Common myeloid progenitor, CD34-positive (primary cell): ENCODE results near the gene CACNB1.
"Not testable (repeated sequence)": the region's sequence is repeated elsewhere in the genome, so short reads cannot be mapped to it uniquely, and the experiment has no call there.

ENCODE experiments used
- CTCF ChIA-PET: fragments of 350-600 bp; sonication (Branson Sonifier 250); formaldehyde crosslinking; loops from one replicate; lab custom pipeline; 2021; ENCODE audit warnings: antibody characterized with exemption; lab: Charles Lee
- POLR2A ChIA-PET: fragments of 350-600 bp; sonication (Branson Sonifier 250); formaldehyde crosslinking; loops from one replicate; lab custom pipeline; 2021; ENCODE audit warnings: antibody characterized with exemption; lab: Charles Lee
- DNase-seq, 3 donors: peaks; one replicate each; pipeline versions ENCODE4 v3.0.0 to v3.0.0-alpha.2; 2013
- H3K27ac ChIP-seq, 2 experiments: 1 replicate in 1 of 2; 2 replicates in 1 of 2; pipeline ENCODE4 v1.7.0; 2013; ENCODE audit warnings: inconsistent platforms in 2 of 2, low read length in 2 of 2, mild to moderate bottlenecking in 2 of 2, low read depth in 1 of 2, moderate library complexity in 1 of 2; ENCODE audit not compliant: severe bottlenecking in 2 of 2, insufficient read depth in 1 of 2, poor library complexity in 1 of 2
- H3K27me3 ChIP-seq, 5 experiments: replicated peaks in 2 of 5; 1 replicate in 3 of 5; 2 replicates in 2 of 5; pipeline versions ENCODE4 v1.6.1 to v1.7.0; 2013; ENCODE audit warnings: low read length in 4 of 5, mild to moderate bottlenecking in 2 of 5, moderate library complexity in 2 of 5, inconsistent platforms in 1 of 5; ENCODE audit not compliant: insufficient read depth in 5 of 5, control insufficient read depth in 4 of 5
- H3K36me3 ChIP-seq, 4 experiments: 1 replicate in 2 of 4; 2 replicates in 2 of 4; pipeline versions ENCODE4 v1.6.1 to v1.7.0; 2013; ENCODE audit warnings: low read length in 3 of 4, control low read depth in 1 of 4, mild to moderate bottlenecking in 1 of 4; ENCODE audit not compliant: control insufficient read depth in 4 of 4, insufficient read depth in 4 of 4
- H3K4me1 ChIP-seq, 4 experiments: 1 replicate in 3 of 4; 2 replicates in 1 of 4; pipeline versions ENCODE4 v1.6.1 to v1.7.1; 2013; ENCODE audit warnings: low read length in 3 of 4, mild to moderate bottlenecking in 3 of 4, control low read depth in 1 of 4, inconsistent platforms in 1 of 4, moderate library complexity in 1 of 4; ENCODE audit not compliant: control insufficient read depth in 4 of 4, insufficient read depth in 4 of 4; ENCODE audit errors: control extremely low read depth in 1 of 4
- H3K4me3 ChIP-seq, 7 experiments: 1 replicate in 4 of 7; 2 replicates in 3 of 7; pipeline versions ENCODE4 v1.5.1 to v1.7.0; 2013; ENCODE audit warnings: mild to moderate bottlenecking in 7 of 7, low read length in 6 of 7, moderate library complexity in 6 of 7, inconsistent platforms in 2 of 7, low read depth in 2 of 7, control low read depth in 1 of 7; ENCODE audit not compliant: insufficient read depth in 4 of 7, control insufficient read depth in 1 of 7; ENCODE audit errors: extremely low read depth in 1 of 7
- H3K9me3 ChIP-seq, 5 experiments: 1 replicate in 4 of 5; 2 replicates in 1 of 5; pipeline versions ENCODE4 v1.6.1 to v1.7.1; 2013; ENCODE audit warnings: low read length in 4 of 5, mild to moderate bottlenecking in 2 of 5, inconsistent platforms in 1 of 5, low read depth in 1 of 5, moderate library complexity in 1 of 5; ENCODE audit not compliant: control insufficient read depth in 4 of 5, insufficient read depth in 2 of 5; ENCODE audit errors: control extremely low read depth in 1 of 5
- WGBS: methylation state at CpG from one replicate; pipeline ENCODE4 v1.1.5; 2013; ENCODE audit not compliant: insufficient coverage; 5-methylcytosine and 5-hydroxymethylcytosine counted together

CACNB1 gene

GRCh38 chr17:39171933-39172332, 25.5 kb downstream of the CACNB1 start:
- Histone ChIP-seq H3K27me3 (no peaks in the 10 kb centered on the region), H3K36me3 (peaks cover 0 to 14% (median 0%) of the 10 kb centered on the region in 4 experiments), H3K4me3 (no peak overlapping the region), H3K4me1 (peaks cover 9 to 68% (median 55%) of the 10 kb centered on the region in 4 experiments), H3K9me3 (no peaks in the 10 kb centered on the region), H3K27ac (no peak overlapping the region)
- no peak for DNase-seq
- 100% methylated on average over 4 of the region's 5 CpGs for WGBS
- CTCF ChIA-PET: interaction anchor here (1.4 to 8.7 kb wide), 3 partner anchors 64 to 205 kb away, joined by 3 to 86 read pairs (median 4); partner anchors contain the start of gene FBXO47
- POLR2A ChIA-PET: no interaction called here

DNA sequence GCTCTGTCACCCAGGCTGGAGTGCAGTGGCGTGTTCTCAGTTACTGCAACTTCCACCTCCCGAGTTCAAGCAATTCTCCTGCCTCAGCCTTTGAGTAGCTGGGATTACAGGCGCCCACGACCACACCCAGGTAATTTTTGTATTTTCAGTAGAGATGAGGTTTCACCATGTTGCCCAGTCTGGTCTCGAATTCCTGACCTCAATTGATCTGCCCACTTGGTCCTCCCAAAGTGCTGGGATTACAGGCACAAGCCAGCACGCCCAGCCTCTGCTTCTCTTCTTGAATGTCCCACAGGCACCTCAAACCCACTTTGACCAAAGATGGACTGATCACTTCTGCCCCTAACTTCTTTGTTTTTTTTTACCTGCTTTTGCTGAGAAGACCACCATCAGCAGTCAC, 26.9 kb downstream of the CACNB1 start:
- CTCF ChIA-PET: interaction anchor here (0.7 to 8.7 kb wide), 5 partner anchors 9 to 187 kb away, joined by 3 to 86 read pairs (median 5); no protein-coding TSS in a partner anchor
- Histone ChIP-seq H3K9me3 (no peaks in the 10 kb centered on the region), H3K36me3 (peaks cover 0 to 4% (median 0%) of the 10 kb centered on the region in 4 experiments), H3K27me3 (no peaks in the 10 kb centered on the region), H3K4me3 (no peak overlapping the region), H3K27ac (no peak overlapping the region), H3K4me1 (peaks cover 18 to 77% (median 69%) of the 10 kb centered on the region in 4 experiments)
- WGBS: 86% methylated on average over 4 of the region's 6 CpGs
- POLR2A ChIA-PET: no interaction called here
- DNase-seq: no peak

- H3K36me3 ChIP-seq: no peaks in the 10 kb centered on the region
- no peaks in the 10 kb centered on the region for H3K9me3 ChIP-seq
- WGBS: 51% methylated on average over 3 of the region's 4 CpGs
- no peaks in the 10 kb centered on the region for H3K27me3 ChIP-seq
- ChIA-PET POLR2A (interaction anchor here (0.6 kb wide), 1 partner anchor 29 kb away, joined by 8 read pairs; no protein-coding TSS in a partner anchor), CTCF (interaction anchor here (0.7 to 8.7 kb wide), 7 partner anchors 9 to 187 kb away, joined by 3 to 96 read pairs (median 5); partner anchors contain the start of gene PLXDC1)
- H3K4me3 ChIP-seq: no peak overlapping the region
- no peak overlapping the region for H3K27ac ChIP-seq
- H3K4me1 ChIP-seq: peaks cover 18 to 80% (median 72%) of the 10 kb centered on the region in 4 experiments
- DNase-seq: peak in 2 of 3 donors; percentile 33 to 43
Observed at GRCh38 chr17:39170109-39170508, 27.4 kb downstream of the CACNB1 start.

- WGBS: 100% methylated on average over 1 of the region's 3 CpGs
- Histone ChIP-seq H3K4me1 (peaks cover 18 to 84% (median 73%) of the 10 kb centered on the region in 4 experiments), H3K4me3 (no peak overlapping the region), H3K9me3 (no peaks in the 10 kb centered on the region), H3K36me3 (no peaks in the 10 kb centered on the region), H3K27ac (no peak overlapping the region), H3K27me3 (no peaks in the 10 kb centered on the region)
- CTCF ChIA-PET: interaction anchor here (1.2 to 8.7 kb wide), 5 partner anchors 8 to 186 kb away, joined by 3 to 96 read pairs (median 5); partner anchors contain the start of gene PLXDC1
- DNase-seq: no peak
- POLR2A ChIA-PET: interaction anchor here (0.6 kb wide), 1 partner anchor 29 kb away, joined by 8 read pairs; no protein-coding TSS in a partner anchor
Observed at GRCh38 chr17:39169518-39169917, 28.0 kb downstream of the CACNB1 start.

DNA sequence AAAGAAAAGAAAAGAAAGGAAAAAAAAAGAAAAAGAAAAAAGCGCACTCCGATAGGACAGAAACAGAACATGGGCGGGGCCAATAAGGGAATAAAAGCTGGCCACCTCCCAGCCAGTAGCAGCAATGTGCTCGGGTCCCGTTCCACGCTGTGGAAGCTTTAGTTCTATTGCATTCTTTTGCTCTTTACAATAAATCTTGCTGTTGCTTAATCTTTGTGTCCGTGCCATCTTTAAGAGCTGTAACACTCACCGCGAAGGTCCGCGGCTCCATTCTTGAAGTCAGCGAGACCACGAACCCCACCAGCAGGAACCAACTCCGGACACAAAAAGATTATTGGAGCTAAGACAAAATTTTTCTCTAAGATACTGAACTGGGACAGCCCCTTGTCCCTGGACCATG, 28.4 kb downstream of the CACNB1 start:
- CTCF ChIA-PET: interaction anchor here (1.2 to 8.7 kb wide), 4 partner anchors 8 to 186 kb away, joined by 3 to 96 read pairs (median 46); partner anchors contain the start of gene PLXDC1
- peak in 2 of 3 donors; percentile 27 to 33 for DNase-seq
- Histone ChIP-seq H3K4me1 (peaks cover 22 to 85% (median 74%) of the 10 kb centered on the region in 4 experiments), H3K27ac (no peak overlapping the region), H3K27me3 (no peaks in the 10 kb centered on the region), H3K36me3 (no peaks in the 10 kb centered on the region), H3K9me3 (no peaks in the 10 kb centered on the region), H3K4me3 (no peak overlapping the region)
- POLR2A ChIA-PET: no interaction called here
- WGBS: 71% methylated on average over 14 of the region's 14 CpGs

DNA sequence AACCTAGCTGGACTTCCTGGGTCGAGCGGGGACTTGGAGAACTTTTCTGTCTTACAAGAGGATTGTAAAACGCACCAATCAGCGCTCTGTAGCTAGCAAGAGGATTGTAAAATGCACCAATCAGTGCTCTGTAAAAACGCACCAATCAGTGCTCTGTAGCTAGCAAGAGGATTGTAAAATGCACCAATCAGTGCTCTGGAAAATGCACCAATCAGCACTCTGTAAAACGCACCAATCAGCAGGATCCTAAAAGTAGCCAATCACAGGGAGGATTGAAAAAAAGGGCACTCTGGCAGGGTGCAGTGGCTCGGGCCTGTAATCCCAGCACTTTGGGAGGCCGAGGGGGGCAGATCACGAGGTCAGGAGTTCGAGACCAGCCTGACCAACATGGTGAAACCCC, 29.0 kb downstream of the CACNB1 start:
- H3K9me3 ChIP-seq, H3K4me3 ChIP-seq, H3K36me3 ChIP-seq, H3K27ac ChIP-seq, POLR2A ChIA-PET, DNase-seq, H3K27me3 ChIP-seq: not testable (repeated sequence)
- CTCF ChIA-PET: interaction anchor here (0.7 to 8.7 kb wide), 4 partner anchors 10 to 185 kb away, joined by 3 to 96 read pairs (median 44); partner anchors contain the start of gene PLXDC1
- 98% methylated on average over 10 of the region's 10 CpGs for WGBS
- H3K4me1 ChIP-seq: peaks cover 22 to 81% (median 71%) of the 10 kb centered on the region in 4 experiments

- CTCF ChIA-PET: interaction anchor here (0.6 to 8.6 kb wide), 3 partner anchors 10 to 174 kb away, joined by 3 to 96 read pairs (median 5); partner anchors contain the start of gene PLXDC1
- POLR2A ChIA-PET: interaction anchor here (0.6 kb wide), 1 partner anchor 48 kb away, joined by 5 read pairs; no protein-coding TSS in a partner anchor
- H3K27me3 ChIP-seq: no peaks in the 10 kb centered on the region
- DNase-seq: peak; percentile 81 to 97 (median 96)
- H3K4me1 ChIP-seq: peaks cover 22 to 72% (median 62%) of the 10 kb centered on the region in 4 experiments
- H3K27ac ChIP-seq: no peak overlapping the region
- H3K36me3 ChIP-seq: no peaks in the 10 kb centered on the region
- H3K9me3 ChIP-seq: no peaks in the 10 kb centered on the region
- peak overlapping the region in 4 of 7 experiments; percentile 26 to 98 (median 44) for H3K4me3 ChIP-seq
- 33% methylated on average over 1 of the region's 2 CpGs for WGBS
Observed at GRCh38 chr17:39167476-39167875, 30.0 kb downstream of the CACNB1 start.
